ENCODE results near the gene ADPRH. TPM values are rescaled to one million over a fixed set of nuclear protein-coding genes. Genes with fewer than 3 reads are reported as not detected.

ADPRH gene
- total RNA-seq, 1 experiment from 2014 or later, result 1.5 TPM

DNA sequence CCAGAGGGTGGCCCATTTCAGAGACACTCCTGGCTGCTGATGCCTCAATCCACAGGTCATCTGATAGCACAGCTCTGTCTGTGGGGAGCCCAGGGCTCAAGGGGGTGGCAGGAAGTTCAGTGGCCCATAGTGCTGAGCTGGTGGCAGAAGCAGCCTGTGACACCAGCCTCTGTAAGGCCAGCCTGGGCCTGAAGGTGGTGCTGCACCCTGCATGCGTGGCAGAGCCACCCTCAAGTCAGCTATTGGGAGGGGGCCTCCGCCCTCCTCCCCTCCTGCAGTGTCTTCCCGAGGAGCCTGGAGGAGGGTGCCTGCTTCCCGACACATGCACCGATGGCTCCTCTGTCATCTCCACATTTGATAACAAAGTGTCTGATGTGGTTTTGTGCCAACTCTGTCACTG lies 21.4 kb downstream of the ADPRH start:
- H3K4me2 ChIP-seq (ENCODE audit: low read length), result no peak overlapping the region
- POLR2A ChIA-PET, result interaction anchor here (1.2 to 1.3 kb wide), 2 partner anchors 13 to 36 kb away, joined by 4 read pairs; no protein-coding TSS in a partner anchor
- H3K9ac ChIP-seq (ENCODE audit: low read length), result no peak overlapping the region
- no peaks in the 10 kb centered on the region for H3K9me3 ChIP-seq (ENCODE audit: control insufficient read depth in 1 of 2, insufficient read depth in 1 of 2, low read depth in 1 of 2, low read length in 2 of 2)
- H3K4me1 ChIP-seq (ENCODE audit: control insufficient read depth in 1 of 2, insufficient read depth in 2 of 2, low read length in 2 of 2), result peaks cover 0 to 16% of the 10 kb centered on the region in 2 experiments; a peak in 2 of 4 replicates
- ATAC-seq, result peak; percentile 98
- intact Hi-C loops (cut with micrococcal nuclease), result loop anchor here (1.0 kb wide), 1 partner anchor 81 kb away; no protein-coding TSS in a partner anchor
- peak overlapping the region; percentile 26 for H2AFZ ChIP-seq (ENCODE audit: low read depth, low read length, poor library complexity, severe bottlenecking)
- no peaks in the 10 kb centered on the region for H4K20me1 ChIP-seq (ENCODE audit: insufficient read depth)
- no peaks in the 10 kb centered on the region for H3K79me2 ChIP-seq (ENCODE audit: insufficient read depth, low read length)
- DNase-seq (ENCODE audit: low read depth, low spot score), result peak; percentile 10
- H3K36me3 ChIP-seq (ENCODE audit: control insufficient read depth in 1 of 2, insufficient read depth in 2 of 2, low read length in 2 of 2), result no peaks in the 10 kb centered on the region
- CTCF ChIA-PET, result interaction anchor here (1.0 to 1.5 kb wide), 6 partner anchors 12 to 563 kb away, joined by 3 to 5 read pairs (median 3); no protein-coding TSS in a partner anchor
- TF ChIP-seq, protein P1, sequence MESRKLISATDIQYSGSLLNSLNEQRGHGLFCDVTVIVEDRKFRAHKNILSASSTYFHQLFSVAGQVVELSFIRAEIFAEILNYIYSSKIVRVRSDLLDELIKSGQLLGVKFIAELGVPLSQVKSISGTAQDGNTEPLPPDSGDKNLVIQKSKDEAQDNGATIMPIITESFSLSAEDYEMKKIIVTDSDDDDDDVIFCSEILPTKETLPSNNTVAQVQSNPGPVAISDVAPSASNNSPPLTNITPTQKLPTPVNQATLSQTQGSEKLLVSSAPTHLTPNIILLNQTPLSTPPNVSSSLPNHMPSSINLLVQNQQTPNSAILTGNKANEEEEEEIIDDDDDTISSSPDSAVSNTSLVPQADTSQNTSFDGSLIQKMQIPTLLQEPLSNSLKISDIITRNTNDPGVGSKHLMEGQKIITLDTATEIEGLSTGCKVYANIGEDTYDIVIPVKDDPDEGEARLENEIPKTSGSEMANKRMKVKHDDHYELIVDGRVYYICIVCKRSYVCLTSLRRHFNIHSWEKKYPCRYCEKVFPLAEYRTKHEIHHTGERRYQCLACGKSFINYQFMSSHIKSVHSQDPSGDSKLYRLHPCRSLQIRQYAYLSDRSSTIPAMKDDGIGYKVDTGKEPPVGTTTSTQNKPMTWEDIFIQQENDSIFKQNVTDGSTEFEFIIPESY (IDR thresholded peaks at IDR 0.05; ENCODE audit: extremely low read depth, insufficient replicate concordance, low read length), result no peak
- TF ChIP-seq RAD21 (IDR thresholded peaks at IDR 0.05; ENCODE audit: low read depth) (peak; percentile 67), POLR2A (IDR thresholded peaks at IDR 0.05; ENCODE audit: borderline replicate concordance, extremely low read depth, insufficient read depth, insufficient read length) (no peak), JUND (IDR thresholded peaks at IDR 0.05) (no peak), SP1 (IDR thresholded peaks at IDR 0.05; ENCODE audit: low read depth) (no peak), YY1 (IDR thresholded peaks at IDR 0.05; ENCODE audit: extremely low read depth, insufficient replicate concordance, low read depth, low read length) (no peak), EGR1 (IDR thresholded peaks at IDR 0.05; ENCODE audit: low read depth) (no peak), ZNF274 (IDR thresholded peaks at IDR 0.05; ENCODE audit: low read depth, low read length) (no peak), EZH2phosphoT487 (IDR thresholded peaks at IDR 0.05; ENCODE audit: borderline replicate concordance) (no peak), CEBPB (IDR thresholded peaks at IDR 0.05; ENCODE audit: low read depth) (no peak), SRF (IDR thresholded peaks at IDR 0.05; ENCODE audit: low read depth) (no peak)
- TF ChIP-seq, protein P2, sequence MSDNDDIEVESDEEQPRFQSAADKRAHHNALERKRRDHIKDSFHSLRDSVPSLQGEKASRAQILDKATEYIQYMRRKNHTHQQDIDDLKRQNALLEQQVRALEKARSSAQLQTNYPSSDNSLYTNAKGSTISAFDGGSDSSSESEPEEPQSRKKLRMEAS (IDR thresholded peaks at IDR 0.05), result no peak
- TF ChIP-seq, protein P3, sequence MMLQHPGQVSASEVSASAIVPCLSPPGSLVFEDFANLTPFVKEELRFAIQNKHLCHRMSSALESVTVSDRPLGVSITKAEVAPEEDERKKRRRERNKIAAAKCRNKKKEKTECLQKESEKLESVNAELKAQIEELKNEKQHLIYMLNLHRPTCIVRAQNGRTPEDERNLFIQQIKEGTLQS (IDR thresholded peaks at IDR 0.05), result no peak
- TF ChIP-seq, protein P4, sequence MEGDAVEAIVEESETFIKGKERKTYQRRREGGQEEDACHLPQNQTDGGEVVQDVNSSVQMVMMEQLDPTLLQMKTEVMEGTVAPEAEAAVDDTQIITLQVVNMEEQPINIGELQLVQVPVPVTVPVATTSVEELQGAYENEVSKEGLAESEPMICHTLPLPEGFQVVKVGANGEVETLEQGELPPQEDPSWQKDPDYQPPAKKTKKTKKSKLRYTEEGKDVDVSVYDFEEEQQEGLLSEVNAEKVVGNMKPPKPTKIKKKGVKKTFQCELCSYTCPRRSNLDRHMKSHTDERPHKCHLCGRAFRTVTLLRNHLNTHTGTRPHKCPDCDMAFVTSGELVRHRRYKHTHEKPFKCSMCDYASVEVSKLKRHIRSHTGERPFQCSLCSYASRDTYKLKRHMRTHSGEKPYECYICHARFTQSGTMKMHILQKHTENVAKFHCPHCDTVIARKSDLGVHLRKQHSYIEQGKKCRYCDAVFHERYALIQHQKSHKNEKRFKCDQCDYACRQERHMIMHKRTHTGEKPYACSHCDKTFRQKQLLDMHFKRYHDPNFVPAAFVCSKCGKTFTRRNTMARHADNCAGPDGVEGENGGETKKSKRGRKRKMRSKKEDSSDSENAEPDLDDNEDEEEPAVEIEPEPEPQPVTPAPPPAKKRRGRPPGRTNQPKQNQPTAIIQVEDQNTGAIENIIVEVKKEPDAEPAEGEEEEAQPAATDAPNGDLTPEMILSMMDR (IDR thresholded peaks at IDR 0.05 in 2 of 3, conservative IDR thresholded peaks at IDR 0.05 in 1 of 3; ENCODE audit: borderline replicate concordance in 1 of 3, insufficient read depth in 1 of 3, low read depth in 2 of 3, low read length in 2 of 3), result peak; percentile 37 to 73 (median 67); a peak in 5 of 6 replicates
- no peaks in the 10 kb centered on the region for H3K9me2 ChIP-seq (ENCODE audit: insufficient read depth)
- H3K27me3 ChIP-seq (ENCODE audit: insufficient read depth, low read length), result no peaks in the 10 kb centered on the region
- no peak overlapping the region for H3K27ac ChIP-seq (ENCODE audit: low read depth, low read length)
- no peak overlapping the region for H3K4me3 ChIP-seq (replicated peaks in 1 of 2; ENCODE audit: low read depth in 1 of 2, low read length in 2 of 2)
- RAD21 ChIA-PET (ENCODE audit: low non-redundant PET in 1 of 2, low total read pairs in 2 of 2, uncharacterized antibody in 2 of 2, unreplicated experiment in 2 of 2), result interaction anchor here in 1 of 2 experiments (0.8 kb wide), 1 partner anchor 77 kb away, joined by 3 read pairs; the partner anchor contains the start of gene COX17
- no TSS peak for BruUV-seq (replicated peaks)

All from HCT116 (cell line).